GM19043 (cell line): ENCODE measurements around the gene FAM240A.

Experiments
- ATAC-seq: cut with Tn5 transposase; IDR thresholded peaks from one replicate; pipeline ENCODE4 v1.9.1; 2021; ENCODE audit warnings: low read depth; ENCODE audit not compliant: unreplicated experiment

The FAM240A gene

DNA sequence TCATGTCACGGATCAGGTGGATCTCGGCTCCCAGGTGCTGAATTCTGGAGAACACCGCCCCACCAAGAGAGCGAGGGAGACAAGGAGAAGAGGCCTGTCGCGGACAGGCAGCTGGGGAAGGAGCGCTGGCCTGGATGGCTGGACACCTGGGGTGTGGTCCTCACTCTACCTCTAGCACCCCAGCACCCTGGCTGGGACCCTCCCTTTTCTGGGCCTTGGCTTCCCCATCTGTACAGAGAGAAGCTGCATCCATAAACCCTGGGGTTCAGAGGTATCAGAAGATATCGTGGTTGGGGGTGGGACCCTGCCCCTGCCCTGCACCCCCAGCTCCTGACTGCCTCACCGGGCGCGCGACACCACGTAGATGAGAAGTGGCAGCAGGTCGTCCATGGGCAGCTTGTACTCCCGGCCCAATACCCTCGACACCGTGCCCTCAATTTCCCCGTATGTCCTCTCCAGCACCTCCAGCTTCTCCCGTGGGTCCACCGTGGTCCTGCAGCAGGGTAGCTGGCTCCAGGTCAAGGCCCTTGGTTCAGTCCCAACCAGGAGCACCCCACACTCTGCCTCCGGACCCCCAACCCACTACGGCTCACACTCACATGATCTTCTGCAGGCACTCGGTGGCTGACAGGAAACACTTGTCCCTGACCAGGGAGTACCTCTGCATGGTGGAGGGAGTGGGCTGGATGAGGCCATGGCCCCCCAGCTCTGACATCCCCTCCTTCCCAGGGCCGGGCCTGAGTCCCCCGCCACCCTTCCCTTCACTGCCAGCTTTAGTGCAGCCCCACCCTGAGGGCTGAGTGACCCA is 59.4 kb downstream of the FAM240A start:
- ATAC-seq, result no peak

DNA sequence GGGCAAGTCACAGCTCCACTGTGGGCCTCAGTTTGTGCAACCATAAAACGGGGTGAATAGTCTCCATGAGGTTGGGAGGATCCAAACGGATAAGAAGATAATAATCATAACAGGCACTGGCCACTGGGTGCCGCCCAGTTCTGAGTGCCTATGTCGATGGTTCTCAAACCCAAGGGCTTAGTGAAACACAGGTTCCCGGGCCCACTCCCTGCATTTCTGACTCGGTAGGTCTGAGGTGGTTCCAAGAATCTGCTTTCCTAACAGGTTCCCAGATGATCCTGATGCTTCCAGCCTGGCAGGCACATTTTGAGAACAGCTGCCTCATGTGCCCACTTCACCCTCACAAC is 60.0 kb downstream of the FAM240A start:
- no peak for ATAC-seq

DNA sequence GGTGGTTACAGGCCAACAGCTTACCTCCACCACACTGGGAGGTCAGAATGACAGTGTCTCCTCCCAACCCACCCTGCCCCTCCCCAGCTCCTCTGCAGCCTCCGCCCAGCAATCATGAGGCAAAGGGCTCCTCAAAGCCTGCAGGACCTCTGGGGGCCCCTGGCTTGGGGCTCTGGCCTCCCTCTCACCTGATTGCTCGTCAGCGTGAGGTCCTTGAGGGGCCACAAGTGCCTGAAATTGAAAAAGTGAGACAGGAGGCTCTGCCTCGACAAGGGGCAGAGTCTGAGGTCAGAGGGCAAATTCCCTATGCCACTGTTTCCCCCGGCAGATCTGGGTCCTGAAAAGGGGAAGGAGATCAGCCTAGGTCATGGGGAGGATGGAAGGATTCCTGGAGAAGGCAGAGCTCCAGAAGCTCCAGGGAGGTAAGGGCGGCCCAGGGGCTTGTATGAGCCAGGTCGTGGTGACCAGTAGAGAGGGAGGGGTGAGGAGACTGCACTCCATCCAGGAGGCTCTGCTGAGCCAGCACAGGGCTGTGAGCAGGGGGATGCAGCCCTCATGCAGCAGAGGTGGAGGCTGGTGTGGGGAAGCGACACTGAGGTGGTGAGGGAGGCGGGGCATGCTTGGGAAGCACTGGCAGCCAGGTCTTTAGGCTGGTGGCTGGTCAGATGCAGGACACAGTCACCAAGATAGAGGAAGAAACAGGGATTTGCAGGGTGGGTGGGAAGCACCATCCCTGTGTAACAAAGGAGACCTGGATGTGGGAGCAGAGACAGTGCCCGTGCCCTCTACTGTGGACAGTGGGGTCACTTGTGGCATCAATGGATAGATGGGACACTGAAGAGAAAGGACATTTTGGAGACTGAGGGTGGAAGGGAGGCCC is 61.1 kb downstream of the FAM240A start:
- no peak for ATAC-seq

DNA sequence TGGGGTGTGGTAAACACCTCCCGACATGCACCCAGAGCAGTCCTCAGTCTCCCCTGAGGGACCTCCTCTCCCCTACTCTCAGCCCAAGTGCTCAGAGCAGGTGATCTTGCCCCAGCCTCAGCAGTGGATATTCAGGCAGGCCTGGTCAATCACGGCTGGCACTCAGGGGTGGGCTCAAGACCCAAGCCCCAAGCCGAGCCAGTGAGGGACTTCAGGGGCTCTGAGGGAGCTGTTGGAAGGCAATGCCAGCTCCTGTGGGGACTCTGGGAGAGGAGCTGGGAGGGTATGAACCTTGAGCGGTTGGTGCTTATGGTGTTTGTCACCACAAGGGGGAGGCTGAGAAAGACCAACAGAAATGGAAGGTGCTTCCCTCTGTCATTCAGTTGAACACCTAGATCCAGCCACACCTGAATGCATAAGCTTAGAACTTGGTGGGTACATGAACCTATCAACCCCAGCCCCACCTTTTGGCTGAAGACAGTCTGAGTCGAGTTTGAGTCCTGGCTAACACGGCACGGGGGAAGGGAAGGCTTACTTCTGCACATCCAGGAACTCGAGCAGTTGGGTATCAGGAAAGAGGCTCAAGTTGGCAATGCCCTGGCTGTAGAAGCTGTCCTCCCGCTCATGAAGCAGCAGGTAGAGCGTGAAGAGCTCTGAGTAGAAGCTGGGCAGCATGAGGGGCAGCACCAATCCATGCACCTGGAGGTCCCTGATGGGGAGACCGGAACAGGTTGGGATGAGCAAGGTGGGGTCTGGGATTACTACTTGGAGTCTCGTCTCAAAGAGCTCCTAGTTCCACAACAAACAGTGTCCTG is 61.9 kb downstream of the FAM240A start:
- ATAC-seq, result no peak

DNA sequence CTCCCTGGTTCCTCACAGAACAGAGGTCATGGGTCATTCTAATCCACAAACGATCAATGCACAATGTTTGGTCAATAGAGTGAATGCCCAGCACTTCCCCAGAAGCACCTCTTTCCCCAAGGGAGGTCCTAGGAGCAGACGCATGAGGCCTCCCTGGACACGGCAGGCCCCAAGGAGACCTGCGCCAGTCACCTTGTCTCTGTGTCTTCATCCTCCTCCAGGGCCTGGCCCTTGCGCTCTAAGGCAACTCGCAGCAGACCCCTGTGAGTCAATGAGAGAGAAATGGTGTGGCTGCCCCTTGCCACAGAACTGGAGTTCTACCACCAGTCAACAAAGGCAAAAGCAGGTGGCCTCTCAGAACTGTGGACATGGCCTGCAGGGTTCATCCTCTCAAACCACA is 63.1 kb downstream of the FAM240A start:
- no peak for ATAC-seq
